ENCODE data around the gene LDLRAD3. TPM values are rescaled to one million over a fixed set of nuclear protein-coding genes. Genes with fewer than 3 reads are reported as not detected.
A peak's percentile ranks its signal among the peaks of the same experiment; 100 is the strongest.

Gene LDLRAD3
- total RNA-seq, 1 donor from 2014 or later = 17.3 TPM

GRCh38 chr11:35927104-35927503, 16.8 kb upstream of the LDLRAD3 start:
- DNase-seq (ENCODE audit: low read depth in 2 of 2) = no peak

GRCh38 chr11:35927682-35928081, 16.2 kb upstream of the LDLRAD3 start:
- DNase-seq (ENCODE audit: low read depth in 2 of 2) = no peak

GRCh38 chr11:35928688-35929395, 15.0 kb upstream of the LDLRAD3 start:
- no peak for DNase-seq (ENCODE audit: low read depth in 2 of 2)

GRCh38 chr11:35930466-35930865, 13.4 kb upstream of the LDLRAD3 start:
- no peak for DNase-seq (ENCODE audit: low read depth in 2 of 2)

GRCh38 chr11:35932121-35932520, 11.7 kb upstream of the LDLRAD3 start:
- DNase-seq (ENCODE audit: low read depth in 2 of 2) = no peak

- DNase-seq (ENCODE audit: low read depth in 2 of 2) = peak in 1 of 2 donors; percentile 24
Measured at GRCh38 chr11:35932681-35933319, 11.1 kb upstream of the LDLRAD3 start.

- no peak for DNase-seq (ENCODE audit: low read depth in 2 of 2)
Measured at GRCh38 chr11:35933320-35933871, 10.5 kb upstream of the LDLRAD3 start.

GRCh38 chr11:35934271-35934670, 9.6 kb upstream of the LDLRAD3 start:
- no peak for DNase-seq (ENCODE audit: low read depth in 2 of 2)

GRCh38 chr11:35934981-35935380, 8.9 kb upstream of the LDLRAD3 start:
- no peak for DNase-seq (ENCODE audit: low read depth in 2 of 2)

- DNase-seq (ENCODE audit: low read depth in 2 of 2) = no peak
Measured at GRCh38 chr11:35935390-35935789, 8.5 kb upstream of the LDLRAD3 start.

GRCh38 chr11:35937111-35937510, 6.8 kb upstream of the LDLRAD3 start:
- DNase-seq (ENCODE audit: low read depth in 2 of 2) = no peak

GRCh38 chr11:35937700-35938099, 6.2 kb upstream of the LDLRAD3 start:
- DNase-seq (ENCODE audit: low read depth in 2 of 2) = no peak

- no peak for DNase-seq (ENCODE audit: low read depth in 2 of 2)
Measured at GRCh38 chr11:35938231-35938630, 5.6 kb upstream of the LDLRAD3 start.

GRCh38 chr11:35943309-35943708, 553 bp upstream of the LDLRAD3 start:
- no peak for DNase-seq (ENCODE audit: low read depth in 2 of 2)

GRCh38 chr11:35944503-35945136, 758 bp downstream of the LDLRAD3 start:
- peak; percentile 25 to 31 for DNase-seq (ENCODE audit: low read depth in 2 of 2)

- DNase-seq (ENCODE audit: low read depth in 2 of 2) = no peak
Measured at GRCh38 chr11:35945137-35945518, 1.3 kb downstream of the LDLRAD3 start.

GRCh38 chr11:35946766-35947165, 2.9 kb downstream of the LDLRAD3 start:
- DNase-seq (ENCODE audit: low read depth in 2 of 2) = no peak

GRCh38 chr11:35947437-35947836, 3.6 kb downstream of the LDLRAD3 start:
- peak in 1 of 2 donors; percentile 31 for DNase-seq (ENCODE audit: low read depth in 2 of 2)

GRCh38 chr11:35949242-35949641, 5.4 kb downstream of the LDLRAD3 start:
- DNase-seq (ENCODE audit: low read depth in 2 of 2) = no peak

- no peak for DNase-seq (ENCODE audit: low read depth in 2 of 2)
Measured at GRCh38 chr11:35950082-35950481, 6.2 kb downstream of the LDLRAD3 start.

GRCh38 chr11:35951680-35952079, 7.8 kb downstream of the LDLRAD3 start:
- DNase-seq (ENCODE audit: low read depth in 2 of 2) = no peak

GRCh38 chr11:35953081-35953760, 9.4 kb downstream of the LDLRAD3 start:
- DNase-seq (ENCODE audit: low read depth in 2 of 2) = peak; percentile 19 to 45

Measured in lung microvascular endothelial cell (primary cell).